Stimulated activated CD4-positive, alpha-beta T cell treated with anti-CD3 and anti-CD28 coated beads, Interleukin-2, amount 100 ng/mL, for 4 hours (primary cell): Measurements from ENCODE around the gene MZT2A.
"Not testable (repeated sequence)": the region's sequence is repeated elsewhere in the genome, so short reads cannot be mapped to it uniquely, and the experiment has no call there.

Experiments
- DNase-seq: peaks from one replicate; pipeline ENCODE4 v3.0.0-alpha.2; 2020; ENCODE audit warnings: low read depth

Gene MZT2A

GRCh38 chr2:131491469-131491836 lies 744 bp downstream of the MZT2A start:
- DNase-seq = not testable (repeated sequence)

GRCh38 chr2:131490616-131491468 lies 1.4 kb downstream of the MZT2A start:
- not testable (repeated sequence) for DNase-seq

- no peak for DNase-seq
Observed at GRCh38 chr2:131488306-131489205, 3.6 kb downstream of the MZT2A start.

GRCh38 chr2:131486201-131486902 lies 5.8 kb downstream of the MZT2A start:
- DNase-seq = not testable (repeated sequence)

GRCh38 chr2:131484906-131485460 lies 7.2 kb downstream of the MZT2A start:
- DNase-seq = not testable (repeated sequence)

- not testable (repeated sequence) for DNase-seq
Observed at GRCh38 chr2:131483981-131484820, 8.0 kb downstream of the MZT2A start.

GRCh38 chr2:131482506-131483155 lies 9.6 kb downstream of the MZT2A start:
- not testable (repeated sequence) for DNase-seq

GRCh38 chr2:131480351-131480750 lies 11.8 kb downstream of the MZT2A start:
- DNase-seq = not testable (repeated sequence)

GRCh38 chr2:131478850-131479461 lies 13.2 kb downstream of the MZT2A start:
- DNase-seq = not testable (repeated sequence)

- not testable (repeated sequence) for DNase-seq
Observed at GRCh38 chr2:131478074-131478849, 13.9 kb downstream of the MZT2A start.

GRCh38 chr2:131477227-131477626 lies 15.0 kb downstream of the MZT2A start:
- not testable (repeated sequence) for DNase-seq

GRCh38 chr2:131476363-131476762 lies 15.8 kb downstream of the MZT2A start:
- not testable (repeated sequence) for DNase-seq

GRCh38 chr2:131475831-131476230 lies 16.4 kb downstream of the MZT2A start, which contains the start of gene TUBA3D:
TUBA3D (plus strand) TSS chr2:131476119; CDS start chr2:131476200, 81 bp downstream.
- no peak for DNase-seq

GRCh38 chr2:131473266-131473665 lies 18.9 kb downstream of the MZT2A start:
- not testable (repeated sequence) for DNase-seq

- not testable (repeated sequence) for DNase-seq
Observed at GRCh38 chr2:131471624-131472023, 20.6 kb downstream of the MZT2A start.

- DNase-seq = not testable (repeated sequence)
Observed at GRCh38 chr2:131470944-131471343, 21.3 kb downstream of the MZT2A start.

- DNase-seq = not testable (repeated sequence)
Observed at GRCh38 chr2:131467722-131468121, 24.5 kb downstream of the MZT2A start.

GRCh38 chr2:131454914-131455313 lies 37.3 kb downstream of the MZT2A start:
- not testable (repeated sequence) for DNase-seq
